HEK293T (cell line): ENCODE data around the gene CCDC142.

Experiments
- ARNT ChIP-seq: fragments of 450-650 bp; IDR thresholded peaks from 2 replicates; pipeline ENCODE4 v1.6.1; 2017; ENCODE audit warnings: mild to moderate bottlenecking
- BHLHE40 ChIP-seq: fragments of 450-650 bp; IDR thresholded peaks from 2 replicates; pipeline ENCODE4 v1.6.1; 2016; ENCODE audit warnings: mild to moderate bottlenecking, moderate library complexity, borderline replicate concordance
- CTBP1 ChIP-seq: fragments of 450-650 bp; IDR thresholded peaks from 2 replicates; pipeline ENCODE4 v1.6.1; 2016; ENCODE audit warnings: borderline replicate concordance
- FOXA1 ChIP-seq: fragments of 450-650 bp; IDR thresholded peaks from 2 replicates; pipeline ENCODE4 v1.6.1; 2016; ENCODE audit warnings: mild to moderate bottlenecking
- FOXM1 ChIP-seq: fragments of 450-650 bp; IDR thresholded peaks from 2 replicates; pipeline ENCODE4 v1.6.1; 2017; ENCODE audit warnings: mild to moderate bottlenecking, borderline replicate concordance
- HDGF ChIP-seq: fragments of 450-650 bp; IDR thresholded peaks from 2 replicates; pipeline ENCODE4 v1.6.1; 2017; ENCODE audit warnings: antibody characterized with exemption, borderline replicate concordance
- L3MBTL2 ChIP-seq: fragments of 450-650 bp; conservative IDR thresholded peaks from 2 replicates; pipeline ENCODE4 v1.6.1; 2016; ENCODE audit warnings: mild to moderate bottlenecking
- LEF1 ChIP-seq: fragments of 450-650 bp; IDR thresholded peaks from 2 replicates; pipeline ENCODE4 v1.6.1; 2017; ENCODE audit warnings: mild to moderate bottlenecking, borderline replicate concordance
- NFRKB ChIP-seq: fragments of 450-650 bp; IDR thresholded peaks from 2 replicates; pipeline ENCODE4 v1.6.1; 2016; ENCODE audit warnings: mild to moderate bottlenecking, moderate library complexity
- PKNOX1 ChIP-seq: fragments of 450-650 bp; IDR thresholded peaks from 2 replicates; pipeline ENCODE4 v1.6.1; 2016
- SP1 ChIP-seq: fragments of 450-650 bp; IDR thresholded peaks from 2 replicates; pipeline ENCODE4 v1.6.1; 2017
- SUZ12 ChIP-seq: fragments of 450-650 bp; IDR thresholded peaks from 2 replicates; pipeline ENCODE4 v1.6.1; 2016; ENCODE audit warnings: mild to moderate bottlenecking
- TARDBP ChIP-seq: fragments of 450-650 bp; IDR thresholded peaks from 2 replicates; pipeline ENCODE4 v1.6.1; 2016

GRCh38 chr2:74472945-74473258 is 9.9 kb downstream of the CCDC142 start:
- TF ChIP-seq FOXM1: no peak
- no peak for TF ChIP-seq FOXA1
- no peak for TF ChIP-seq L3MBTL2
- no peak for TF ChIP-seq HDGF
- no peak for TF ChIP-seq TARDBP
- TF ChIP-seq PKNOX1: no peak
- TF ChIP-seq BHLHE40: no peak
- TF ChIP-seq SP1: no peak
- no peak for TF ChIP-seq CTBP1
- TF ChIP-seq LEF1: no peak
- TF ChIP-seq SUZ12: no peak
- no peak for TF ChIP-seq ARNT
- TF ChIP-seq NFRKB: no peak
